Head of caudate nucleus (tissue), 42 donors: Measurements from ENCODE around the gene MYCBP2.
"Not testable (repeated sequence)": the region's sequence is repeated elsewhere in the genome, so short reads cannot be mapped to it uniquely, and the experiment has no call there.

Experiments
- DNase-seq, 42 donors: peaks; one replicate each; pipeline versions ENCODE4 v3.0.0 to v3.0.0-alpha.2; 2020 to 2021; ENCODE audit warnings: mixed read lengths in 7 of 42
- intact Hi-C: fragments of 100-400 bp; cut with DNase I; formaldehyde crosslinking; loops from one replicate; pipeline ENCODE4 v1.15.0; 2022

MYCBP2 gene

GRCh38 chr13:77338961-77339401 lies 12.1 kb upstream of the MYCBP2 start:
- intact Hi-C loops, result no loop called here
- no peak for DNase-seq

DNA sequence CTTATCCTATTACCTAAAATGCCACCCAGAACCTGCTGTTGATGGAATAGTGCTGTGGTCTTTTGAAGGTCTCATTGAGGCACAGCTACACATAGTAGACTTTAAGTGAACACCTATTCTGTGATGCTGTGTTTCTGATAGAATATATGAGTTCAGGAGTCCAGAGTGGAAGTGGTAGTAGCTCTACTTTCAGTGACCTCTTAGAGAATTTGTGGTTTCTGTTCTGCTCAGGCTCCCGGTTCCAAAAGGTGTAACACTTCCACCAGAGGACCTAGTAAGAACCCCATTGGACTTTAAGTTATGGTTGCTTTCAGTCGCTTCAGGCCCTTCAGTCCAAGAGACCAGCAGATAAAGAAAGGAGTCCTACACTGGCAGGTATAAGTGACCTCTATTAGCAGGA lies 11.4 kb upstream of the MYCBP2 start:
- no peak for DNase-seq
- intact Hi-C loops, result no loop called here

DNA sequence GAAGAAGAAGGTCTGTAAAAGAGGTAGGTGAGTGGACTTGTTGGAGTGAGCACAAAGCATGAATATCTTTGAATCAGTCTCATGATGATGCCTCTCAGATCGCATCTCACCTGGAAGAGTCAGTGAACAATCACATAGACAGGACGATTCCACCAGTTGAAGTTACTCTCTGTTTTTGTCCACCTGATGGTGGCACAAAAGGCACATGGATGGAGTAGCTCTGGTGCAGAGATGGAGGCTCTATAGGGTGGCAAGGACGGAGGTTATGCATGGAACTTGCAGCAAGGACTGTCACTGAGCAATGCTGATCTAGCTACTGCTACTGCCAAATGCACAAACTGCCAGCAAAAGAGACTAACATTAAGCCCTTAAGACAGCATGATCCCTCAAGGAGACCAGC lies 10.3 kb upstream of the MYCBP2 start:
- DNase-seq, result no peak
- intact Hi-C loops, result no loop called here

DNA sequence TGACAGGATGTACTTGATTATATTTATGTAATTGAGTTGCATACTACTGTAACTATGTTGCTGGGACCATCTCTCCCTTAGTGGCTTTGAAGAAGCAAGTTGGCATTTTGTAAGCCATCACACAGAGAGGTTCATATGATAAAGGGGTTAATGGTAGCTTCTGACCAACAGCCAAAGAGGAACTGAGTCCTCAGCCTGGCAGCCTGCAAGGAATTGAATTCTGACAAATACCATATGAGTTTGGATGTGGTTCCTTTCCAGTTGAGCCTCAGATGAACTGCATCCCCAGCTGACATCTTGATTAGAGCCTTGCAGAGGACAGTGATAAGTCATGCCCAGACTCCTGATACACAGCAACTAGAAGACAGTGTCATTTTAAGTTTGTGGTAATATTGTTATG lies 8.6 kb upstream of the MYCBP2 start:
- intact Hi-C loops, result no loop called here

GRCh38 chr13:77333594-77333993 lies 6.7 kb upstream of the MYCBP2 start:
- DNase-seq, result no peak
- intact Hi-C loops, result no loop called here

More for the DNA sequence above, 8.6 kb upstream of the MYCBP2 start:
- DNase-seq, result no peak

DNA sequence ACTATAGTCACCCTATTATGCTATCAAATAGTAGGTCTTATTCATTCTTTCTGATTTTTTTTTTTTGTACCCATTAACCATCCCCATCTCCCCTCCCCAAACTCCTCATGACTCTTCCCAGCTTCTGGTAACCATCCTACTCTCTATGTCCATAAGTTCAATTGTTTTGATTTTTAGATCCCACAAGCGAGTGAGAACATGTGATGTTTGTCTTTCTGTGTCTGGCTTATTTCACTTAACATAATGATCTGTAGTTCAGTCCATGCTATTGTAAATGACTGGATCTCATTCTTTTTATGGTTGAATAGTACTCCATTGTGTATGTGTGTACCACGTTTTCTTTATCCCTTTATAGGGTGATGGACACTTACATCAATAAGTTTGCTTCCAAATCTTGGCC lies 4.5 kb upstream of the MYCBP2 start:
- DNase-seq, result no peak
- intact Hi-C loops, result no loop called here

GRCh38 chr13:77329911-77330584 lies 3.2 kb upstream of the MYCBP2 start:
- intact Hi-C loops, result loop anchor here (5.0 to 10.0 kb wide), 3 partner anchors 303 to 412 kb away; partner anchors contain the start of genes FBXL3 and SLAIN1
- no peak for DNase-seq

DNA sequence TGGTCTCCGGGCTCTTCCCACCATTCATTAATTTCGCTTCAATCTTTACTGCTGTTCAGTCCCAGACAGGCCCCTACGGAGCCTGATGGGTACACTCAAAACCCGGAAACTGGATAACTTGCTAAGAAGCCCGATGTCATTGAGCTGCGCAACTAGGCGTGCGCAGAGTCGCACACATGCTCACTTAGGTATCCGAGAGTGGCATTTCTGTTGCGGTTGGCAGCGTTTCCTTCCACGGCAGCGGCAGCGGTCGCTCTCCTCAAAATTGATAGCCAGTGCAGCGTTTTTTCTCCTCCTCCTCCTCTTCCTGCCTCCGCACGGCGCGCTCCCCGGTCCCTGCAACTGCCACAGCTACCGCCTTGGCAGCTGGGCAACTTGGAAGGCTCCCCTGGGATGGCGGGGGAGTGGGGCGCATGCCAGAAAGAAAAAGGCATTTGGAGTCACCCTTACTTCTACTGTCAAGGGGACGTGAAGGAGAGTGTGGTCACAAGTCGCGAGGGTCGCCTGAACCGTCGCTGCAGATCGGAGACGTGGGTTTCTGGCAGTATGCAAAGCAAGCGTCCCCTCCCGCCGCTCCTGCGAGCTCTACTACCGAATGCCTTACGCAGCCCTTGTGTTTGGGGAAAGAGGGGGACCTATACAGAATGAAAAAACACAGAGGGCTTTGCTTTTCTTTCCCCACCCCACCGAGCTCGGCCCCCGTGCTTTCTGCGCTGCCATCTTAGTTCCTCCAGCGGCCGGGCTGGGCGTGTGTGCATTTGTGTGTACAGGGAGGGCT lies 2.4 kb upstream of the MYCBP2 start:
- DNase-seq, result peak; percentile 78 to 95 (median 89)
- intact Hi-C loops, result loop anchor here (5.0 to 10.0 kb wide), 3 partner anchors 302 to 413 kb away; partner anchors contain the start of genes FBXL3 and SLAIN1

- DNase-seq, result no peak
- intact Hi-C loops, result loop anchor here (5.0 to 10.0 kb wide), 3 partner anchors 301 to 414 kb away; partner anchors contain the start of genes FBXL3 and SLAIN1
Measured at GRCh38 chr13:77328819-77329132, 1.9 kb upstream of the MYCBP2 start.

DNA sequence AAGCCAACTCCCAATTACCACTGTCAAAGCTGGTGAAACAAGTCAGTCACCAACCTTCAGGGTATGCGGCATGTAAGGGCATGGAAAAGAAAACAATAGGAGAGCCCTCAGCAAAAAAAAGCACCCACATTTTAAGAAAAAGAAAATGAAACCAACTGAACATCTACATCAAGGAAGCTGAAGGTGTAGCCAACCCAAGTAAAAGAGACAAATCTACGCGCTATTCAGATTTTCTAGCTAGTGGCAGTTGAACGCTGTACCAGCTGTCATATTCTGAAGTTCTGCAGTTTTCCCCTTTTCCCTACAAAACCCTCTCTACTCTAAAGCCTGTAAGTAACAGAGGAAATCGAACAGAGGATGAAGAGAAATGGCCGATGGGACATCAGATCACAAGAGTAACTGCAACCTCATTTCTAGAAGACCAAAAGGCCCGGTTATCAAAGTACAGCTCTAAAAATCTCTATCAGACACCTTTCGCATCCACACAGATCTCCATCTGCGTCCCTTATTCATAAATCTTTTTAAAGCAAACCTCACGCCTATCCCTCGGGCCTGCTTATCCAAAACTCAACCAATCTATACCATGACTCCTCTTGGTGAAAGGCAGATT lies 1.4 kb downstream of the MYCBP2 start:
- intact Hi-C loops, result loop anchor here (5.0 to 10.0 kb wide), 3 partner anchors 298 to 417 kb away; partner anchors contain the start of genes FBXL3 and SLAIN1
- DNase-seq, result peak in 2 of 42 donors; percentile 8 to 15

DNA sequence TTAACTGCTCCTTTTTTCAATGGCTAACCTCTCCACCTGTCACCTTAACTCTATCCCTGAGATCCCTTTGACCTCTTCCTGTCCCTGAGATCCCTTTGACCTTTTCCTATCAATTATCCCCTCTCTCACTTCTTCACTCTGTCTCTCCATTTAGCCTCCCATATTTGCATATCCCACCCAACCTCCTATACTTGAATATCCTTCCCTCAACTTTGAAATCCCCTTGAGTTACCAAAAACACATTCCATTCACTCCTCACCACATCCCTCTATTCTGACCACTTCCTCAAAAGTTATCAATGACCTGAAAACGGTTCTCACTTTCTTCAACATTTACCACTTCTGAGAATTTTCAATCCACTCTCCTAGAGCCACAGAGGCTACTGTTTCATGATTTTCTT lies 3.0 kb downstream of the MYCBP2 start:
- no peak for DNase-seq
- intact Hi-C loops, result loop anchor here (10.0 kb wide), 1 partner anchor 371 kb away; the partner anchor contains the start of gene SLAIN1

DNA sequence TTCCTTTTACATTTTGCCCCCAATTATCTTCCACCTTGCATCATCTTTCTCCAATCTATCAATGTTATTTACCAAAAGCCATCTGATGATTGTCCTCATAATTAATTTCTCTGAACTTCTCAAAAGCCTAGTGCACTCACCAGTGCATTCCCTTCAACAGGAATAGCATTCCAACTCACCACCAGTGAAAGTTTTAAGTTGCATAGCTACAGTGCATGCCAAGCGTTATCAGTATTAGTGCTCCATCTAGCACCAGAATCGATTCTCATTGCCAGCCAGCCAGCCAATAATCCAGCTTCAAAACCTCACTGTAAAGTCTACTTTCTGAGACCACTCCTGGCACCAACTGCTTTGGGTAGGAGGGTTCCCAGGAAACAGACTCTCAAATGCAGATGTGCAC lies 7.4 kb downstream of the MYCBP2 start:
- intact Hi-C loops, result no loop called here
- DNase-seq, result no peak

DNA sequence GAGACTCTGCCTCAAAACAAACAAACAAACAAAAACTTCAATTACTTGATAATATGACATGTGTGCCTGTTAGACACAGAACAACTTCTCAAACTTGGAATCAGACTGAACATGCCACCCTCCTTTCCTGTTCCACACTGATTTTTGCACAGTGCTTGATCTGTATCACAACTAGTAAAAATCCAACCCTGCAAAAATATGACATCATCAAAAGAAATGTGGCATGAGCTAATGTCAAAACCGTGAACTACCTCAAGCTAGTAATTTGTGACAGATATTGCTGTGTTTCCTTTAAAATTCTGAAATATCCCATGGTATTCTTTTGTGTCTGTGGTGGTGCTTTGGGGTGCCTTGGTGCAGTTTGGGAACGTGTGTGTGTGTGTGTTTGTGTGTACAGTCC lies 8.2 kb downstream of the MYCBP2 start:
- intact Hi-C loops, result no loop called here
- DNase-seq, result no peak

DNA sequence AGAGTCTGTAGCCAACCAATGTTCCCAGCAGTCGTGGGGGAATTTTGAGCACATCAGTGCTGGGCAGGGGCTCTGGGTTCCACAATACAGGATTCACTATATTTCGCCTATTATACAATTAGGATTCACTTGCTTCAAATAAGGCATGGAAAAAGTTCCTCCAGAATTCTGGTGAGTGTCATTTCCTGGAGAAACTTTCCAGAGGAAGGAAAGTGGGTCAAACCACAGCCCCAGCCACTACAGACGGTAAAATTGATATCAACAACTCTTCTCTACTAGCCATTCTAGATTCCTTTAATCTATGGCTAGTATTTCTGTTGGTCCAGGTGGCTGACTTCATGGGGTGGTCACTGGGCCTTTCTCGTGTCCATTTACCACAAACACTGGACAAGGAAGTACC lies 10.5 kb downstream of the MYCBP2 start:
- intact Hi-C loops, result no loop called here
- DNase-seq, result no peak

- DNase-seq, intact Hi-C loops: not testable (repeated sequence)
Measured at GRCh38 chr13:77315509-77315908, 11.4 kb downstream of the MYCBP2 start.

DNA sequence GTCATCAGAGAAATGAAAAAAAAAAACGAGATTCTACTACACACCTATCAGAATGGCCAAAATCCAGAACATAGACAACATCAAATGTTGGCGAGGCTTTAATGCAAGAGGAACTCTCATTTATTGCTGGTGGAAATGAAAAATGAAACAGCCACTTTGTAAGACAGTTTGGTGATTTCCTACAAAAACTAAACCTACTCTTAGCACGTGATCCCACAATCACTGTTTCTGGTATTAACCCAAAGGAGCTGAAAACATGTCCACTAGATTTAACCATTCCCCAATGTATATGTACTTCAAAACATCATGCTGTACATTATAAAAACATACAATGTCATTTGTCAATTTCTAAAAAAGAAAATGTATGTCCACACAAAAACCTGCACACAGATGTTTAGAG lies 13.0 kb downstream of the MYCBP2 start:
- intact Hi-C loops, result no loop called here
- no peak for DNase-seq

DNA sequence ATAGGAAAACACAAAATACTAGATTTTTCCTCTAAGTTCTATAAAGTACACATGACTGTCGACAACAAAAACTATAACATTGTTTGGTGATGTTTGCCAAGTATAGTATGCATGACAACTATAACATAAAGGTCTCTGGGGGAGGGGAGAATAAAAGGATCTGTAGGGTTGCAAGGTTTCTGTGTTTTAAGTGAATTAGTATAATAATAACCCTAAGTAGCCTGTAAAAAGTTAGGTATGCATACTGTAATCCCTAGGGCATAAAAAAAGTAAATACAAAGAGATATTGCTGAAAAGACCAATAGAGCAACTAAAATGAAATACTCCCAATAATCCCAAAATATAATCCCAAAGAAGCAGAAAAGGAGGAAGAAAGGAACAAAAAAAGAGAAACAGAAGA lies 14.6 kb downstream of the MYCBP2 start:
- DNase-seq, result no peak
- intact Hi-C loops, result no loop called here

- DNase-seq, result no peak
- intact Hi-C loops, result no loop called here
Measured at GRCh38 chr13:77310579-77311279, 16.2 kb downstream of the MYCBP2 start.

GRCh38 chr13:77310161-77310560 lies 16.7 kb downstream of the MYCBP2 start:
- no peak for DNase-seq
- intact Hi-C loops, result no loop called here
